K562 (cell line): ENCODE results near the gene BSDC1. TPM values are rescaled to one million over a fixed set of nuclear protein-coding genes. Genes with fewer than 3 reads are reported as not detected.

Experiments
- CLOCK ChIP-seq: fragments of 250-450 bp; sonication (Bioruptor Pico); IDR thresholded peaks from 2 replicates; pipeline ENCODE4 v1.4.0; 2020; ENCODE audit warnings: mild to moderate bottlenecking, moderate library complexity, borderline replicate concordance
- E2F3 ChIP-seq: fragments of 250-450 bp; sonication (Bioruptor Pico); IDR thresholded peaks from 2 replicates; pipeline ENCODE4 v1.4.0; 2020; ENCODE audit warnings: mild to moderate bottlenecking
- E2F4 ChIP-seq: sonication (generic); formaldehyde crosslinking; IDR thresholded peaks from 2 replicates; pipeline ENCODE4 v1.8.0; 2022; ENCODE audit warnings: mild to moderate bottlenecking, low read depth, missing genetic modification reagents
- FOXK2 ChIP-seq, 2 experiments: fragments of 450-650 bp; IDR thresholded peaks in 1 of 2; conservative IDR thresholded peaks in 1 of 2; 2 replicates each; pipeline ENCODE4 v1.6.1; 2016; ENCODE audit warnings: low read depth in 2 of 2, mild to moderate bottlenecking in 1 of 2
- GATAD2B ChIP-seq: fragments of 450-650 bp; IDR thresholded peaks from 2 replicates; pipeline ENCODE4 v1.6.1; 2017; ENCODE audit warnings: mild to moderate bottlenecking, borderline replicate concordance
- GTF2F1 ChIP-seq: IDR thresholded peaks from 2 replicates; pipeline ENCODE4 v1.6.1; 2011; ENCODE audit warnings: low read depth, low read length, improper control_type of control experiment
- IRF2 ChIP-seq: sonication (generic); formaldehyde crosslinking; IDR thresholded peaks from 2 replicates; pipeline ENCODE4 v1.8.1; 2022; ENCODE audit warnings: mild to moderate bottlenecking, missing genetic modification reagents
- MAFF ChIP-seq: IDR thresholded peaks from 2 replicates; pipeline ENCODE4 v1.6.1; 2012; ENCODE audit warnings: low read length, improper control_type of control experiment
- MCM2 ChIP-seq: fragments of 450-650 bp; IDR thresholded peaks from 2 replicates; pipeline ENCODE4 v1.6.1; 2017; ENCODE audit warnings: low read depth, mild to moderate bottlenecking
- MED1 ChIP-seq: sonication (generic); formaldehyde crosslinking; IDR thresholded peaks from 2 replicates; pipeline ENCODE4 v1.8.1; 2023; ENCODE audit warnings: missing genetic modification reagents, borderline replicate concordance
- PYGO2 ChIP-seq: fragments of 450-650 bp; IDR thresholded peaks from 2 replicates; pipeline ENCODE4 v1.6.1; 2016; ENCODE audit warnings: mild to moderate bottlenecking, missing genetic modification characterization, moderate library complexity, missing compliant biosample characterization
- RERE ChIP-seq: sonication (generic); formaldehyde crosslinking; IDR thresholded peaks from 2 replicates; pipeline ENCODE4 v1.8.0; 2023; ENCODE audit warnings: missing genetic modification reagents, mild to moderate bottlenecking, borderline replicate concordance
- RFX5 ChIP-seq: IDR thresholded peaks from 2 replicates; pipeline ENCODE4 v1.6.1; 2011; ENCODE audit warnings: low read depth, mild to moderate bottlenecking, improper control_type of control experiment, low read length
- SIRT6 ChIP-seq: IDR thresholded peaks from one replicate; pipeline ENCODE4 v1.6.1; 2012; ENCODE audit warnings: low read depth, mild to moderate bottlenecking, control low read depth, inconsistent platforms, low read length, moderate library complexity
- XRCC3 ChIP-seq: fragments of 450-650 bp; IDR thresholded peaks from 2 replicates; pipeline ENCODE4 v1.6.1; 2017; ENCODE audit warnings: mild to moderate bottlenecking, moderate library complexity
- ZNF584 ChIP-seq: fragments of 200-800 bp; sonication (Bioruptor generic); IDR thresholded peaks from 2 replicates; pipeline ENCODE4 v1.6.1; 2016; ENCODE audit warnings: low read depth, mild to moderate bottlenecking, missing genetic modification characterization, missing compliant biosample characterization
- polyA plus RNA-seq, 8 experiments: library from polyadenylated mRNA; depleted of rRNA in 4 of 8; stranded (reverse) in 5 of 8; unstranded in 3 of 8; fragments of >200 nt; fragmentation: Nextera tagmentation in 2 of 8; fragmentation: Illumina TruSeq in 1 of 8; extraction: Ambion mirVana in 2 of 8; extraction: Trizol in 1 of 8; gene quantifications; 2 replicates each; pipeline versions ENCODE4 v1.2.1 to v1.2.3, GENCODE V29; 2011 to 2014; ENCODE audit warnings: inconsistent platforms in 1 of 8, missing spikeins in 1 of 8
- total RNA-seq, 7 experiments: library from RNA; depleted of rRNA in 6 of 7; stranded (reverse); fragments of >200 nt in 6 of 7; fragmentation: Illumina TruSeq in 2 of 7; extraction: Trizol in 2 of 7; gene quantifications; 2 replicates each; pipeline versions ENCODE4 v1.2.1 to v1.2.3, GENCODE V29; 2011 to 2021; ENCODE audit warnings: low replicate concordance in 1 of 7

Gene BSDC1
- total and polyA plus RNA-seq, 9 of the 15 experiments (the other 6 are each of a cell fraction or from before 2014, with no cell fraction given): 10.2 to 96.8 (median 73.1) TPM

- no peak for TF ChIP-seq RERE (CRISPR knock-in tag)
- no peak for TF ChIP-seq ZNF584 (CRISPR knock-in tag)
- no peak for TF ChIP-seq IRF2 (CRISPR knock-in tag)
- peak; percentile 76; the same call in 1 of the 2 replicates for TF ChIP-seq GATAD2B
- no peak for TF ChIP-seq CLOCK (CRISPR knock-in tag)
- no peak for TF ChIP-seq E2F4
- TF ChIP-seq FOXK2 (conservative IDR thresholded peaks at IDR 0.05 in 1 of 2, IDR thresholded peaks at IDR 0.05 in 1 of 2; ENCODE audit: low read depth in 2 of 2): peak in 1 of 2 experiments; percentile 69; a peak in 3 of 4 replicates
- no peak for TF ChIP-seq E2F3 (CRISPR knock-in tag)
- TF ChIP-seq MAFF: 0 out of 2 replicates have a peak, but pooled peaks have one; percentile 3
- TF ChIP-seq MCM2: no peak
- no peak for TF ChIP-seq SIRT6
- TF ChIP-seq GTF2F1: no peak
- TF ChIP-seq XRCC3: no peak
- no peak for TF ChIP-seq MED1 (CRISPR knock-in tag)
- no peak for TF ChIP-seq RFX5
- 0 out of 2 replicates have a peak, but pooled peaks have one; percentile 66 for TF ChIP-seq PYGO2
Measured at GRCh38 chr1:32390904-32391870, 3.1 kb downstream of the BSDC1 start (continued).
